Measurements from ENCODE around the gene ARAF.

GRCh38 chrX:47611926-47612325, 50.9 kb downstream of the ARAF start:
- TF ChIP-seq CTCF (IDR thresholded peaks at IDR 0.05) = no peak
- no peak for TF ChIP-seq POLR2A (IDR thresholded peaks at IDR 0.05)
